Fibroblast of villous mesenchyme (primary cell): Measurements from ENCODE around the gene DGCR2. TPM values are rescaled to one million over a fixed set of nuclear protein-coding genes. Genes with fewer than 3 reads are reported as not detected.
"Not testable (repeated sequence)": the region's sequence is repeated elsewhere in the genome, so short reads cannot be mapped to it uniquely, and the experiment has no call there.

Experiments
- DNase-seq: peaks from one replicate; pipeline ENCODE4 v3.0.0-alpha.2; 2010; ENCODE audit warnings: low read depth
- H3K4me3 ChIP-seq: 2 replicates; pipeline ENCODE4 v1.5.1; 2011; ENCODE audit warnings: low read depth, mild to moderate bottlenecking, low read length
- total RNA-seq: library from RNA; depleted of rRNA; stranded (reverse); fragments of >200 nt; gene quantifications from 2 replicates; pipeline ENCODE4 v1.2.3, GENCODE V29; 2012
- TF ChIP-seq, protein P1 (sequence below): IDR thresholded peaks from 2 replicates; pipeline ENCODE4 v1.5.1; 2012; ENCODE audit warnings: low read depth, mild to moderate bottlenecking, low read length; ENCODE audit not compliant: insufficient read depth

The DGCR2 gene
- total RNA-seq, 1 donor: 53.5 TPM

DNA sequence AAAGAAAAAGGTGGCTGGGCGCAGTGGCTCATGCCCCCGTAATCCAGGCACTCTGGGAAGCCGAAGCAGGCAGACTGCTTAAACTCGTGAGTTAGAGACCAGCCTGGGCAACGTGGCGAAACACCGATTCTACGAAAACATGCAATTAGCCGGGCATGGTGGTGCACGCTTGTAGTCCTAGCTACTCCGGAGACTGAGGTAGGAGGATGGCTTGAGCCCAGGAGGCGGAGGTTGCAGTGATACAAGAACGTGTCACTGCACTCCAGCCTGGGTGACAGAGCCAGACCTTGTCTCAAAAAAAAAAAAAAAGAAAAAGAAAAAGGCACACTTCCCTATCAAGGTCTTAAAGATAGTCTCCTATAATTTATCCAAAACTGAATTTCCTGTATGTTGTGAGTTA, 39.4 kb downstream of the DGCR2 start:
- TF ChIP-seq, protein P1, sequence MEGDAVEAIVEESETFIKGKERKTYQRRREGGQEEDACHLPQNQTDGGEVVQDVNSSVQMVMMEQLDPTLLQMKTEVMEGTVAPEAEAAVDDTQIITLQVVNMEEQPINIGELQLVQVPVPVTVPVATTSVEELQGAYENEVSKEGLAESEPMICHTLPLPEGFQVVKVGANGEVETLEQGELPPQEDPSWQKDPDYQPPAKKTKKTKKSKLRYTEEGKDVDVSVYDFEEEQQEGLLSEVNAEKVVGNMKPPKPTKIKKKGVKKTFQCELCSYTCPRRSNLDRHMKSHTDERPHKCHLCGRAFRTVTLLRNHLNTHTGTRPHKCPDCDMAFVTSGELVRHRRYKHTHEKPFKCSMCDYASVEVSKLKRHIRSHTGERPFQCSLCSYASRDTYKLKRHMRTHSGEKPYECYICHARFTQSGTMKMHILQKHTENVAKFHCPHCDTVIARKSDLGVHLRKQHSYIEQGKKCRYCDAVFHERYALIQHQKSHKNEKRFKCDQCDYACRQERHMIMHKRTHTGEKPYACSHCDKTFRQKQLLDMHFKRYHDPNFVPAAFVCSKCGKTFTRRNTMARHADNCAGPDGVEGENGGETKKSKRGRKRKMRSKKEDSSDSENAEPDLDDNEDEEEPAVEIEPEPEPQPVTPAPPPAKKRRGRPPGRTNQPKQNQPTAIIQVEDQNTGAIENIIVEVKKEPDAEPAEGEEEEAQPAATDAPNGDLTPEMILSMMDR: no peak
- no peak for DNase-seq
- H3K4me3 ChIP-seq: no peak overlapping the region

DNA sequence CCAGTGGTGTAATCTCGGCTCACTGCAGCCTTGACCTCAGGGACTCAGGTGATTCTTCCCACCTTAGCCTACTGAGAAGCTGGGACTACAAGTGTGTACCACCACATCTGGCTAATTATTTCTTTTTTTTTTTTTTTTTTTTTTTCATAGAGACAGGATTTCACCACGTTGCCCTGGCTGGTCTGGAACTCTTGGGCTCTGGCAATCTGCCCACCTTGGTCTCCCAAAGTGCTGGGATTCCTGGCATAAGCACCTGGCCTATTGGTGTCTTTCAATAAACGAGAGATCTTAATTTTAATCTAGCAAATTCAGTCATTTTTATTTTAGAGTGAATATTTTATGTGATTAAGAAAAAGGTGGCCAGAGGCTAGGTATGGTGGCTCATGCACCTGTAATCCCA, 40.1 kb downstream of the DGCR2 start:
- TF ChIP-seq, protein P1: no peak
- no peak for DNase-seq
- H3K4me3 ChIP-seq: no peak overlapping the region

DNA sequence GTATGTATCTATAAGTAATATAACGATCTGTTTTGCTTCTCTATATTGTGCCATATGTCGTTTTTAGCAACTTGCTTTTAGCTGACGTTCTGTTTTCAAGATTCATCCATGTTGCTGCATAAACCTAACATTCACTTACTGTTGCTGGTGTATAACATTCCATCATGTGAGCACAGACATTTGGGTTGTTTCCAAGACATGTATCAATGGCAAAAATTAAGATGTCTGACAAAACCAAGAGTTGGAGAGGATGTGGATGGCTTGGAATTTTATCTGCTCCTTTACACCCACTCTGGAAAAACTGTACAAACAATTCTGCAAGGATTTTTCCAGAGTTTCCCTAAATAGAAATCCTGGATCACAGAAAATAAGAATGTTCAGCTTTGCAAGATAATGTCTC, 40.9 kb downstream of the DGCR2 start:
- no peak for DNase-seq
- H3K4me3 ChIP-seq: no peak overlapping the region
- TF ChIP-seq, protein P1: no peak

DNA sequence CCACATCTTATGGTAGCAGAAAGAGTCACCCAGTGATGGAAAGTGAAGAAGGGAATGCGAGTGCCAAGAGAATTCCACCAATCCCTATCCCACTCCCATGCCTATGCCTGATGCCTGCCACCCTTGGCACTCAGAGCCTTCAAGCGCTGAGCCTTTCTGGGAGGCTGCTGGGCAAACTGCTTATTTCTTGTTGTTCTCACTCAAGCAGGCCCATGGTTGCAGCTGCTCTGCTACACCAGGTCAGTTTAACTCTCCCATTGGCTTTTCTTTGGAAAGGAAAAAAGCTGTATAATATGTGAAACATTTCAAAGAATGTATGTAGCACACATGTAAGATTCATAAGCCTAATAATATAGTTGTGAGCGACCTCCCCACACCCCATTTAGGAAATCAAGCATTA, 41.4 kb downstream of the DGCR2 start:
- DNase-seq: no peak
- H3K4me3 ChIP-seq: no peak overlapping the region
- TF ChIP-seq, protein P1: no peak

DNA sequence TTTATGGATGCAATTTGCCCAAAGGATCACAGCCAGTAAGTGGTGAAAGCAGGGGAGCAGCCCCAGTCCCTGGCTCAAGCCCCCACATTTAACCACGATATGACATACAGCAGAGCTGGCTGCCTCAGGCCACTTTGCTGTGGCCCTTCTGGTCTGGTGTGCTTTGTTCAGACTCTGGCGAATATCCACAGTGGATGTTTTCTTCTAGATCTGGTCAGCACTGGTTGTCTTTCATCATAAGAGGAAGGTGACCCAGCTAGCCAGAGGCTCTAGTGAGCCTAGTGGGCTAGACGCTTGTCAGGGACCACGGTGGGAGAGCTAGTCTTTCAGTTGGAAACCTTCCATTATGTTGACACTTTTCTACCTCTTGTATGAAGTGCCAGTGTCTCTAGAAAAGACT, 42.5 kb downstream of the DGCR2 start:
- no peak overlapping the region for H3K4me3 ChIP-seq
- DNase-seq: no peak
- TF ChIP-seq, protein P1: no peak

DNA sequence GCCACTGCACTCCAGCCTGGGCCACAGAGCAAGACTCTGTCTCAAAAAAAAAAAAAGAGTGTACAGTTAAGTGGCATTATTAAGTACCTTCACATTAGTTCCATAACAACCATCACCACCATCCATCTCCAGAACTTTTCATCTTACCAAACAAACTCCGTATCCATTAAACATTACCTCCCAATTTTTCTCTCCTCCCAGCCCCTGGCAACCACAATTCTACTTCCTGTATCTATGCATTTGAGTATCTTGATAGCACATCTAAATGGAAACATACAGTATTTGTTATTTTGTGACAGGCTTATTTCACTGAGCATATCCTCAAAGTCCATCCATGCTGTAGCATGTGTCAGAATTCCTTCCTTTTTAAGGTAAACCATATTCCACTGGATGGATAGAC, 46.8 kb downstream of the DGCR2 start:
- TF ChIP-seq, protein P1: no peak

DNA sequence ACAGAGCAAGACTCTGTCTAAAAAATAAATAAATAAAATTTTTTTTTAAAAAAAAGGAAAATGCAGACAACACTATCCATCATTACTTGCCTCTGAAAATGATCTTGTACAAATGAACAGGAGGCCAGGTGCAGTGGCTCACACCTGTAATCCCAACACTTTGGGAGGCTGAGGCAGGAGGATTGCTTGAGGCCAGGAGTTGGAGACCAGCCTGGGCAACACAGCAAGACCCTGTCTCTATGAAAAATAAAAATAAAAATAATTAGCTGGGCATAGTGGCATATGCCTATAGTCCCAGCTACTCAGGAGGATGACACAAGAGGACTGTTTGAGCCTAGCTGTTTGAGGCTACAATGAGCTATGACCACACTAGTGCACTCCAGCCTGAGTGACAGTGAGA, 49.4 kb downstream of the DGCR2 start:
- not testable (repeated sequence) for DNase-seq, H3K4me3 ChIP-seq

More for the DNA sequence above, 46.8 kb downstream of the DGCR2 start:
- no peak for DNase-seq
- H3K4me3 ChIP-seq: no peak overlapping the region
